Retina (tissue), 1 donor: ENCODE data around the gene ZNF469.

ENCODE experiments used
- DNase-seq: peaks from one replicate; pipeline ENCODE4 v3.0.0-alpha.2; 2016

ZNF469 gene

GRCh38 chr16:88429387-88430184, 46.8 kb downstream of the ZNF469 start:
- DNase-seq, result peak; percentile 46

- no peak for DNase-seq
Measured at GRCh38 chr16:88430185-88430523, 47.4 kb downstream of the ZNF469 start.

- peak; percentile 70 for DNase-seq
Measured at GRCh38 chr16:88430524-88431446, 48.0 kb downstream of the ZNF469 start.

GRCh38 chr16:88431651-88432050, 48.9 kb downstream of the ZNF469 start:
- DNase-seq, result peak; percentile 16

GRCh38 chr16:88432174-88432573, 49.4 kb downstream of the ZNF469 start:
- DNase-seq, result no peak
